GM04503 (cell line): ENCODE data around the gene LRRC42.

Source experiments
- DNase-seq: peaks from one replicate; pipeline ENCODE4 v3.0.0-alpha.2; 2012; ENCODE audit warnings: low read depth

Gene LRRC42

GRCh38 chr1:53942127-53942957, 3.8 kb upstream of the LRRC42 start:
- no peak for DNase-seq

GRCh38 chr1:53943090-53943489, 3.1 kb upstream of the LRRC42 start:
- DNase-seq, result no peak

GRCh38 chr1:53943490-53944043, 2.6 kb upstream of the LRRC42 start:
- DNase-seq, result no peak

GRCh38 chr1:53944469-53945182, 1.5 kb upstream of the LRRC42 start:
- no peak for DNase-seq

- DNase-seq, result no peak
These were observed 1.0 kb upstream of the LRRC42 start for GRCh38 chr1:53945183-53945432.

- DNase-seq, result peak; percentile 72
These were observed 508 bp upstream of the LRRC42 start, which contains the start of gene IFT25 for GRCh38 chr1:53945433-53946251. TSS of gene IFT25 (minus strand) at chr1:53945699. CDS start at chr1:53940082, 5,617 bp downstream.

- DNase-seq, result no peak
These were observed 1.2 kb downstream of the LRRC42 start for GRCh38 chr1:53947172-53947907.

GRCh38 chr1:53948291-53948690, 2.1 kb downstream of the LRRC42 start:
- no peak for DNase-seq

GRCh38 chr1:53949023-53949990, 3.2 kb downstream of the LRRC42 start:
- no peak for DNase-seq

GRCh38 chr1:53951697-53952096, 5.5 kb downstream of the LRRC42 start:
- no peak for DNase-seq

- DNase-seq, result no peak
These were observed 8.0 kb downstream of the LRRC42 start for GRCh38 chr1:53954128-53954527.

GRCh38 chr1:53956308-53957168, 10.4 kb downstream of the LRRC42 start:
- no peak for DNase-seq

GRCh38 chr1:53957194-53957818, 11.2 kb downstream of the LRRC42 start:
- DNase-seq, result peak; percentile 47

- DNase-seq, result no peak
These were observed 13.6 kb downstream of the LRRC42 start for GRCh38 chr1:53959664-53960250.

- DNase-seq, result no peak
These were observed 16.2 kb downstream of the LRRC42 start for GRCh38 chr1:53962395-53962794.

- no peak for DNase-seq
These were observed 17.3 kb downstream of the LRRC42 start for GRCh38 chr1:53963460-53963859.

- DNase-seq, result no peak
These were observed 18.0 kb downstream of the LRRC42 start for GRCh38 chr1:53964109-53964508.

GRCh38 chr1:53966794-53967193, 20.6 kb downstream of the LRRC42 start:
- DNase-seq, result no peak
